Activated CD4-positive, alpha-beta T cell treated with anti-CD3 and anti-CD28 coated beads, Interleukin-2, amount 50 U/mL, for 16 hours (primary cell): ENCODE data around the gene TTC13.
"Not testable (repeated sequence)": the region's sequence is repeated elsewhere in the genome, so short reads cannot be mapped to it uniquely, and the experiment has no call there.

Source experiments
- DNase-seq: peaks from one replicate; pipeline ENCODE4 v3.0.0-alpha.2; 2020

TTC13 gene

DNA sequence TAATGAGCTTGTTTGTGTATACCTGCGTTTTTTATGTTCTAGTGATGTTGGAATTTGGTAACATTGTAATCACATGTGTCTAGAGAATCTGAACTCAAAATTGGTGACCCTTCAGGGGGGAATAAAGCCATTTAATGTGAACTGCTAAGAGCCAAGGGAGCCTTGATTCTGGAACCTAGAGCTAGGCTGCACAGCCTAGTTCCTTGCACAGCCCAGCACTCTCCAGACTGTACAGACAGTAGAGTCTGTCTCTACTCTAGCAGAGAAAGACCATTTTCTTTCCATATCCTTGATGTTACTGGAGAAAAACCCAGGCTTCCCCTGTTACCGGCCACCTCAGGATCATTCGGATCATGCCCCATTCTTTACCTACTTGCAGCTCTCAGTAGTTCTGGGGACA, 8.8 kb upstream of the TTC13 start:
- no peak for DNase-seq

DNA sequence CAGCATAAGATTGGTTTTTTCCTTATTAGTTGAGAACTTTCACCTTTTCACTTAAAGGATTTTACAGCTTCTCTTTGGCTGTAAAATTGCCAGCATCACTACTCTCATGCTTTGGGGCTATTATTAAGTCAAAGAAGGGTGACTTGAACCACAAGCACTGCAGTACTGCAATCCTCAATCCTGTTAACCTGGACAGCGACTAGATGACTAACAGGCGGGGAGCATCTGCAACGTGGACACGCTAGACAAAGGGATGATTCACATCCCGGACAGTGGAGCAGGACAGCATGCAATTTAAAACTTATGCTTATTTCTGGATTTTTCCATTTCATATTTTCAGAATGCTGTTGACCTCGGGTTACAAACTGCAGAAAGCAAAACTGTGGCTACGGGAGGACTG, 8.3 kb upstream of the TTC13 start:
- no peak for DNase-seq

DNA sequence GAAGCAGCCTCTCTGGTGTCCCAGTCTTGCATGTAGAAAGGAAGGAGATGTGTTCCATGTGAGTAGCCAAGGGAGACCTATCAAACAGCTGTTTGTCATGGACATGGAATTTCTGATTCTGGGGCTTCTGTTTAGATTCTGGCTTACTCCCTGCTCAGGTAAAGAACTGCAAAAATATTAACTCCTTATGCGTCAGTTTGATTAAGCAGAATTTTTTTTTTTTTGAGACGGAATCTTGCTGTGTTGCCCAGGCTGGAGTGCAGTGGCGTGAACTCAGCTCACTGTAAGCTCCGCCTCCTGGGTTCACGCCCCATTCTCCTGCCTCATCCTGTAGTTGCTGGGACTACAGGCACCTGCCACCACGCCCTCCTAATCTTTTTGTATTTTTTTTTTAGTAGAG, 7.0 kb upstream of the TTC13 start:
- no peak for DNase-seq

DNA sequence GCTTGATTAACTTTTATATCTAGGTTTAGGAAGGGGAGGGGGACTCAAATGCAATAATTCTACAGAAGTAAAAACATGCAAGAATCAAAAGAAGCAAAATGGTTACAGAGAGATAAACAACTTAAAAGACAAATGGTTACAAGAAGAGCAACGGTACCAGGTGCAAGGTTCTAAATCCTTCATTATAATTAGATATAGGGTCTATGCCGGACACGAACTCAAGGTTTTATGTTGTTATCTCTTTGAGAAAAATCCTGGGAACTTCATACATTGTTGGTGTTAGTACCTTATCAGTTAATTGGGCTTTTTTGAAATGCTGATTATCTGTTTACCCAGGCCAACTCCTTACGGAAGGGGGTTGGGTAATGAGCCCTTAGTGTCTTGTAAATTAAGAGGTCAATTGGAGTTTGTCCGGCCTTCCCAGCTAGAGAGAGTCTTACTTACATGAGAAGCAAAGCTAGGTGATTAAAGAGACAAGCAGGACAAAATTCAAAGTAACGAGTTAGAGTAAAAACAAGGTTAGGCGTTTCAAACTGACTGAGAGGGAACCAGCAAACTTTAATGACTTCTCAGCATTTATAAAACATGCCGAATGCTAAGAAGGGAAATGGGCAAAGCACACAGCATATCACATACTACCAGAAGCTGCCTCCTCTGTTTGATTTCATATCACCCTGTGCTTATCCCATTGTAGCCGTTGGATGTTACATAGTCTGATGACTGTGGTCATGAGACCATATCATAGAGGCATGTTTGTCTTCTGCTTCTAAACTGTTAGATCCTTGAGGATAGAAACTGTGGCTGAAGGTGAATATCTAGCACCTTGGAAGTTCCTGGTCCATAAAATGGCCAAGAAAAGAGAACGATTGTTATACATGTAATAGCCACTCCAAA, 6.2 kb upstream of the TTC13 start:
- DNase-seq: not testable (repeated sequence)

DNA sequence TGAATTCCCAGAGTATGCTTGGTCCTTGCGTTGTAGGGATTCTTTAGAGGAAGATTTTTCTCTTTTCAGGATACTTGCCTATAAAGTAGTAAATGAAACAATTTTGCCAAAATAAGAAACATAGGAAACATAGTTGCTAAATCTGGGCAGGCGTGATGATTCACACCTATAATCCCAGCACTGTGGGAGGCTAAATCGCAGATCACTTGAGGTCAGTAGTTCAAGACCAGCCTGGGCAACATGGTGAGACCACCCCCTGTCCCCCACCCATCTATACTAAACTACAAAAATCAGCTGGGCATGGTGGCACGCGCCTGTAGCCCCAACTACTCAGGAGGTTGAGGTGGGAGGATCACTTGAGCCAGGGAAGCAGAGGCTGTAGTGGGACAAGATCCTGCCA, 5.2 kb upstream of the TTC13 start:
- no peak for DNase-seq

DNA sequence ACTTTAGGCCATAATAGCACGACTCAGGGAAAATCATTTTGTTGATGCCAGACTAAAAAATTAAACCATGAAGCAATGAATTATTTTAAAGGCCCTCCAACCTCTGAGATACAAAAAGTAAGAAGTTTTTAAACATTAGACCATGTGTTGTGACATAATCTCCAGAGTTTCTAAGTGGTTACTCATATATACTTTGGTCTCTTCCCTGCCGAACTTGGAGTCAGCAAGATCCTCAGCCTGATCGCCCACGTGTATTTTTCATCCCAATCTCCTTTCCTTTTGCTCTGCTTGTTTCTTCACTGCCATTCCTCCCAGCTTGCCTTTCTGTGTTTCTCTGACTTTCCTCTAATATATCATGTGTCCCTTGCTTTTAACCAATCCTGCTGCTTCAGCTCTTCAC, 4.0 kb upstream of the TTC13 start:
- DNase-seq: no peak

DNA sequence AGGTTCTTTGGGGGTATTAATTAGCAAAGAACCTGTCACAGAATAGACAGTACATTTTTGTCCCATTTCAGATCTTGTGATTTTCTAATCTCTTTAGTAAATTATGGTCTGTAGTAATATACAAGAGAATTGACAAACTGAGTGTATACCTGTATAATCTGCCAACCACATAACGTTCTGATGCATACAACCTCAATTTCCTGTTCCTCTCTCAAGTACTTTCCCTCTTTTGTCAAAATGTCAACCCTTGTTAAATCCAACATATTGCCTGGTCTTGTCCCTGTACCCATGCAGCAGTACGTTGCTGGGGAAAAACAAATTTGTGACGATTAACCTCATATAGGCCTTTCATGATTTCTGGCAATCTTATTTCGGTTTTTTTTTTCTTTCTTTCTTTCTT, 1.3 kb upstream of the TTC13 start:
- peak; percentile 24 for DNase-seq

DNA sequence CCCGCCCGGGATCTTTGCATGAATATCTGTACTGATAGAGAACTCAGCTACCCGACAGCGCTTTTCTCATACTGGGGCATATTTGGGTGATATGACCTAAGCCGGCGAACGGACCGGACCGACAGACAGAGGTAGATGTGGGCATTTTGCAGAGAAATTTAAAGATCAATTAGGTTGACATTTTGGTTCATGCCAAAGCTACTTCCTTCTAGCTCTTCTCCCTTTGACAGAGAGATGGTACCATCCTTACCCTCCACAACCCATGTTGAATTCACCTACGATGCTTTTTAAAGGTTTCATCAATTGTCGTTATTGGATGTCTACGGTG, 692 bp upstream of the TTC13 start:
- no peak for DNase-seq

DNA sequence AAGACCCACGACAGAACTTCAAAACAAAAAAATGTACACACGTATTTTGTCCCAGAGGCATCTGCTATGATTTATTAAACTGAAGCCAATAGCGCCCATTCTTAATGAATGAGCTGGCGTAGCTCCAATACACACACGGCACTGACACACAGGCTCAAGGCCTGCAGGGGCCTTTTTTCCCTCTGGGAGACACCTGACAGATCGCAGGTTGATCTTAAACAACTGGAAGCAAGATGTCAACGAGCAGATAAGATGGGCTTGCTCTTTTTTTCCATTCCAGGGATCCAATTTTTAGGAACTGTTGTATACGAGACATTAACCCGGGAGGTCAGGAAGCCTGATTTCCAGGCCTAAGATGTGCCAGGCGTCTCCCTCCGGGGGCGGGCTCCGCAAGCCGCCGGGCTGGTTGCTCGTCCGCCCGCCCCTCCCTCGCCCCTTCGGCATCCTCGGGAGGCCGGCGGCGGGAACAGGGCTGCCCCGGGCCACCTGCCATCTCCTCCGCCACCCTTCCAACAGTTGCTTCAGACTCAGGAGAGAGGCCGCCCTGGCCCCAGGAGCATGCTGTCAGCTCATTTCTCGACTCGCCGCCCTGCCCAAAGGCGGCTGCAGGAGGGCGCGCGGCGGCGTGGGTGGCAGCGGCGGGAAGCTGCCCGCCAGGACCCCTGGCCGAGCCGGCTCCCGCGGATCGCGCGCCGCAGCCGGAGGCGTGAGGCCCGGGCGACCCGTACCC, 735 bp downstream of the TTC13 start:
- DNase-seq: peak; percentile 24

DNA sequence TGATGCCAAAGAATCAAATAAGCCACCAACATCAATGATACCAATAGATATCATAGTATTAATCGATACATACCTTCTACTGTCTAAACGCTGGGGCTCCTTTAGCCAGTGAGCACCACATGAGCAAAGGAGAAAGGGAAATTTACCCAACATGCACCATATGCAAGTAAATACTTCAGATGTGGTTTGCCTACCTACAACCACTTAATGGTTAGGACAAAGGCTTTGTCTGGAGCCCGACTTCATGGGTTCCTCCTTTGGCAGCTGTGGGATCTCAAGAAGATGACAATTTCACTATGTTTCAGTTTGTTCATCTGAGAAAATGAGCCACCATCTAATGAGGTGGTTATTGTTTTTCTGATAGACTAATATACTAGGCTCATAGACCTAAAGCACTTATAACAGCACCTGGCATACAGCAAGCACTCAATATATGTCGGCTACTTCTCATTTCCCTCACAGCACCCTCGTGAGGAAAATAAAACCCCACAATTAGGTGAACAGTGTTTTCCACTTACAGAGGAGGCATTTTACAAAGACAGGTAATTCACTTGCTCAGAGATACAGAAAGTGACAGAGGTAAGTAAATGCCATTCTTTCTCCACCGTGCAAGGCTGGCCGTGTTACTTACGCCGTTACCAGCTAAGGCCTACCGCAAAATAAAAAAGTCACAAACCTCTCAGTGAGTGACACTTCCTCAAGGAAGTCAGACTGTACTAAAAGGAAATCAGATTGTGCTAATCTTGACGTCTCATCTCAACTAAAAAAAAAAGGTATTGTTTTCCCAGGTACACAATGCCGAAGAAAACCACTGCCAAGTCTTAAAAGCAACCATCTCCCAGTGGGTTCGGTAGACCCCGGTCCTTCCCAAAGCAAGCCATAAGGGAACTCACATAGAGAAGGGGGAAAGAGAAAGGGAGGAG, 1.6 kb downstream of the TTC13 start:
- peak; percentile 60 for DNase-seq

DNA sequence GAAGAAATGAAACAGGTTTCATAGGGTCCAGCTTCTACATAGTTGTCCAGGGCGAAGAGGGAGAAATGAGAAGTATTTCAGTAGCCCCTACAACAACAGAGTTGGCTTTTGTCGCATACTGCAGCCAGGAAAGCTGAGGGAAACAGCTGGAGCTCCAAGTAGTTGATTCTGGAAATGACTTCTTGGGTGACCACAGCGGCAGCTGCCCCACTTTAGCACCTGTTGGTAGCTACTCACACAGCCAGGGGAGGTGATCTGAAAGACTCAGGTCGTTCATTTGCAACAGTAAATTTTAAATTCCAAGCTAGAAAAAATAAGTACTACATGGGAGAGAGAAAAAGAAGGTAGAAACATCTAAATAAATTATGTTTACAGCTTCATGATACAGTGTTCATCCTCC, 2.3 kb downstream of the TTC13 start:
- no peak for DNase-seq

DNA sequence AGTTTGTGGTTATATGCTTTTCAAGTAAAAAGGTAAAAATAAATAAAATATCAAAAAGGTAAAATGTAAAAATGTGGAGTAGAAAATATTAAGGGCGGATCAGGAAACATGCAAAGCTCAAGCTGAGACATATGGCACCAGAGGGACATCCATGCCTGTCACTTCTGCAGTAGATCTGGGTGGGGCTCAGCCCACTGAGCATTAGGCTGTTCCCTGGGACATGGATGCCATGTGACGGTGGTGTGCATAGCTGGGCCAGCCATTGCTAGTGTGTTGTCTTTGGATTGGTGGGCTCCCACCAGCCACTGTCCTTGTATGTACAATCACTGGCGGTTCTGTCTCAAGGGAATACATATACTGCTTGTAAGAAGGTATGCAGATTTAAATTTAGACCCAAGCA, 3.0 kb downstream of the TTC13 start:
- no peak for DNase-seq

DNA sequence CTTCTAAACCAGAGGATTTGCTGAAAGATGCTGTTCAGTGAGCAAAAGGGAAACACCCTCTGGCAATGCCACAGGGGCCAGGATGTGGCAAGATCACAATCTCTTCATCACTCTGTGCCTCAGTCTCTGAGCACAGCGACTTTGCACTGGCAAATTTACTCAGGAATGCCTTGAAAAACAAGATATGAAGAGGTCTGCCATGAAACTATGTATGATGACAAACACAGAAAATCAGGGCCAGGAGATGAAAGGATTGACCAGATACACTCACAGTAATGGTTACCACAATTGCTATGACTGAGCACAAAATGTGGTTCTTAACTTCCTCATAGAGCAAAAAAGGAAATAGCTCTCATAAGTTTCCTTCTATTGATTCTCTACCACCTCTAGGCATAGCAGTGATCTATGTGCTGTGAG, 5.8 kb downstream of the TTC13 start:
- DNase-seq: peak; percentile 86

DNA sequence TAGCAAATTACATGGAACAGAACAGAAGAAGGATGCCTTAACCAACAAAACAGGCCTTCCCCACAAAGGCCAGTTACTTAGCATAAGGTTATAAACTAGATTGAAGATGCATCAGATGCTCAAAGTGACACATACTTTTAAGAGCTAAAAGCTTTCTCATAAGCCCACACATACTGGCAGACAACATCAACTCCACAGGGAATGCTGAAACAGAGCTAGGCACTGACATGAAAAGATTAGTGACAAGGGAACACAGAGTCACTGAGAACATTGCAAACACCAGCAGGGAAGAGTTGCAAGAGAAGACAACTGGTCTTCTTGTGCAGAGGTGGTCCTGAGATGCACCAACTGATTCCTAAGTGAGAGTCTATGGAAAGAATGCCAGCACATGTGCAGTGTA, 6.9 kb downstream of the TTC13 start:
- no peak for DNase-seq

DNA sequence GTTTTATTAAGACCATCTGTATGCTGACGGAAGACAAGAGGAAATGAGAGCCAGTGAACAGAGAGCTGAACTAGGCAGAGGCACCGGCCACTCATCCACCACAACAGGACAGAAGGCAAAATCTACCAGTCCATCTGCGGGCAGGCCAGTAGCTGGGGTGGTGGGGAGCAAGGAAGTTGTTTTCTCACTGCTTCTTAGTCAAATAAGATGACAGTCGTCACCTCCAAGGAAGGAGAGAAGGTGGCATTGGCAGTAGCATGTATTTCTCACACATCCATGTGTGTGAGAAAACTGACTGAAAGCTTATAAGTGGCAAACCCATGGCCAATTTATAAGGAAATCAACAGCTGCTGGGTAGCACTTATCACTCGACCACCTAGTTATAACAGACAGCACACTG, 8.2 kb downstream of the TTC13 start:
- DNase-seq: no peak

DNA sequence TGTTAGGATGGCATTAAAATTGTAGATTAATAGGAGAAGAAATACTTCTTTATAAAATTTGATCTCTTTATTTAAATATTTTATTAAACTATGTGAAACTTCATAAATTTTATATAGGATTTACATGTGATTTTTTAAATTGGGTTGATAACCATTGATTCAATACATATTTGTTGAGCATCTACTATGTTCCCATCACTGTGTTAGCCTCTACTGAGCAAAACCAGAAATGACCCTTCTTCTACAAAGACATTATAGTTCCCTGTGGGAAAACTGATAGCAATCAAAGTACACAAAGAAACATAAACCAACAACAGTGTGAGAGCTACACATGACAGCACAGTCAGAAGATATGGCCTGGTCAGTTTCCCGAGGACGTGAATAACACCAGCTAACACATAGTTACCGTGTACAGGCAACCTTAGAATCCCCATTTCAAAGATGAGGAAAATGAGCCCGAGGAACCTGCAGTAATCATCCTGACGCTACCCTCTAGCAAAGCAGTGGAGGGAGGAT, 12.2 kb downstream of the TTC13 start:
- no peak for DNase-seq

DNA sequence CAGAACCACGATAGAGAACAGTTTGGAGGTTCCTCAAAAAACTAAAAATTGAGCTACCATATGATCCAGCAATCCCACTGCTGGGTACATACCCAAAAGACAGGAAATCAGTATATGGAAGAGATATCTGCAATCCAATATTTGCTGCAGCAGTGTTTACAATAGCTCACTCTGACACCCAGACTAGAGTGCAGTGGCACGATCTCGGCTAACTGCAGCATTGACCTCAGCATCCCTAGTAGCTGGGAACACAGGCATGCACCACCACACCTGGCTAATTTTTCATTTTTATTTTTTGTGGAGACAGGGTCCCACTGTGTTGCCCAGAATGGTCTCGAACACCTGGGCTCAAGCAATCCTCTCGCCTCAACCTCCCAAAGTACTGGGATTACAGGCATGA, 13.1 kb downstream of the TTC13 start:
- no peak for DNase-seq

DNA sequence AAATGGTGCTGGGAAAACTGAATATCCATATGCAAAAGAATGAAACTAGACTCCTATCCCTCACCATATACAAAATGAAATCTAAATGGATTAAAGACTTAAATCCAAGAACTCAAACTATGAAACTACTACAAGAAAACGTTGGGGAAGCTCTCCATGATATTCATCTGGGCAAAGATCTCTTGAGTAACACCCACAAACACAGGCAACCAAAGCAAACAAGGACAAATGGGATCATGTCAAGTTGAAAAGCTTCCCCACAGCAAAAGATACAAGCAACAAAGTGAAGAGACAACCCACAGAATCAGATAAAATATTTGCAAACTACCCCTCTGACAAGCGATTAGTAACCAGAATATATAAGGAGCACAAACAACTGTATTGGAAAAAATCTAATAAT, 13.8 kb downstream of the TTC13 start:
- DNase-seq: no peak

DNA sequence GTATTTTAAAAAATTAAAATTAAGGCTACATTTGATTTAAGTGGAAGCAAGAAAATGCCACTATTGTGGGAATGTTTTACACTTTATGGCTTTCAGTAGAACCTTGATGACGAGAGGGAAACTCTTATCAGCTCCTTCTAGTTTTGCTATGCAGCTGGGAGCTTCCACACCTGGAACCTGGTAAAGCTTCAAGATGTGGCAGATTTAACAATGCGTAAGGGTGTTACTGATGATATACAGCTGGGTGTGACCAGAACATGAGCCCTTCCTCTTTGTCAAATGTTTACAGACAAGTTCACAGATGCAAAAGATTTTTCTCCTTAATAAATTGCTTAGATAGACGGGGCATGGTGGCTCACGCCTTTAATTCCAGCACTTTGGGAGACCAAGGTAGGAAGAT, 20.3 kb downstream of the TTC13 start:
- no peak for DNase-seq

DNA sequence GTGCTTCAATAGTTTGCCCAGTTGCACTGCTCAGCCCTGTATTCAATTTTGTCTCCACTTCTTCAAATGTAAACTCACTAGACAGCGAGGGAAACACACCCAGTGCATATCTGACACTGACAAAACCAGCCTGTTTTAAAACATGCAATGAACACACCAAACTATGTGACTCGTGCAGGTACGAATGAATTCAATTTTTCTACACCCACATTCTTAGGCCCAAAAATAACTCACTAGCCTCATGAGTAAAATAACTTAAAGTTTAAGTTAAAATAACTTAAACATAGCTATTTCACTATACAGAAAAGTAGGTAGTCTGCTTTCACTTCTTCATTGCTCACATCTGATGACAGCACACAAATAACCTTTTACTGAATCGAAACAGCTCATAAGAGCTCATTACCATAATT, 21.1 kb downstream of the TTC13 start:
- DNase-seq: no peak

DNA sequence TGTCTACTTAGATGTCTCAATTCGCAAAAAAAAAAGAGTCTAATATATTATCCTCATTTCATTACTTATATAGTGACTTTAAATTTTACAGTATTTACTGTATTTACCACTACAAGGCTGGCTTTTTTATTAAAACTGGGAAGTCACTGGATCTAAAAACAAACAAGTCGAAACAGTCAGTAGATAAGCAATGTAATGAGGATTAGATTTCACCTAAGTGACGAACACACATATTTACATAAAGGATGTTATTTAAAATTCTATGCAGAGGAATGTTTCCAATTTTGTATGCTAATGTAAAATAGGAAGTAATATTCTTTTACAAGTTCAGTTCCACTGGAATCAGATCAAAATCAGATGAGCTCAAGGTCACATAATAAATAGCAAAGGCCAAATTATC, 28.3 kb downstream of the TTC13 start:
- no peak for DNase-seq

DNA sequence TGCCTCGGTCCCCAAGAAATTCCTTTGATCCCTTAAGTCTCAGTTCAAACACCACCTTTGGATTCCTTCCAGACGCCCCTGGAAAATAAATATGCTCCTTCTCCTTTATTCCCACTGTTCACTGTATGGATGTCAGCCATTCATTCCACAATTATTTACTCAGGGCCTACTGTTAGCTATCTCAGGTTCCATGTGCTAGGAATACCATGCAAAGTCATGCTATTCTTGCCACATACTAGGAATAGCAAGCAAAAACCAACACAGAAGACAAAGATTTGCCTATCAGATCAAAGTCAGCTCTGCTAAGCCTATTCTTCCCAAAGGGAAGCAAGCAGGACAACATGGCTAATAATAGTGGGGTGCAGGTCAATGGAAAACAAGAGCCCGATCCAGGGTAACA, 29.8 kb downstream of the TTC13 start:
- DNase-seq: no peak

DNA sequence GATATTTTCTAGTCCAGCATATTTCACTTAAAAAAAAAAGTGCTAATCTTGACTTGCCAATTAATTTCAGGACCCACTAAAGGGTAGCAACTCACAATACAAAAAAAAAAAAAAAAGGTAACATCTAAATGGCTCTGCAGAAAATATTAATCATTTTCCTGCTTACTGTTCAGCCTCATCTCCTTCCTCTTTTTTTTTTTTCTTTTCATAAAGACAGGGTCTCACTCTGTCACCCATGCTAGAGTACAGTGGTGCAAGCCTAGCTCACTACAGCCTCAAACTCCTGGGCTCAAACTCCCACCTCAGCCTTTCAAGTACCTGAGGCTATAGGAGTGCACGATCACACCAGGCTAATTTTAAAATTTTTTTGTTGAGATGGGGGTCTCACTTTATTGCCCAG, 30.4 kb downstream of the TTC13 start:
- no peak for DNase-seq
